ENCODE measurements around the gene NPC2.

Gene NPC2

GRCh38 chr14:74510959-74511409, 17.9 kb upstream of the NPC2 start:
- H3K9me3 Mint-ChIP-seq, result no peaks in the 10 kb centered on the region
- no peaks in the 10 kb centered on the region for H3K27me3 Mint-ChIP-seq (ENCODE audit: low read depth)

GRCh38 chr14:74510223-74510931, 17.3 kb upstream of the NPC2 start:
- H3K4me3 Mint-ChIP-seq, result no peak overlapping the region
- H3K27me3 Mint-ChIP-seq (ENCODE audit: low read depth), result no peaks in the 10 kb centered on the region
- no peak for TF ChIP-seq CTCF (IDR thresholded peaks at IDR 0.05; ENCODE audit: unreplicated experiment in 3 of 3)
- H3K4me1 Mint-ChIP-seq, result peaks cover 15% of the 10 kb centered on the region
- no peak overlapping the region for H3K27ac Mint-ChIP-seq
- H3K9me3 Mint-ChIP-seq, result no peaks in the 10 kb centered on the region
- H3K36me3 Mint-ChIP-seq (ENCODE audit: low read depth), result no peaks in the 10 kb centered on the region

More at GRCh38 chr14:74510959-74511409, 17.9 kb upstream of the NPC2 start:
- peaks cover 15% of the 10 kb centered on the region for H3K4me1 Mint-ChIP-seq
- no peak for TF ChIP-seq CTCF (IDR thresholded peaks at IDR 0.05; ENCODE audit: unreplicated experiment in 3 of 3)
- no peak overlapping the region for H3K4me3 Mint-ChIP-seq
- H3K27ac Mint-ChIP-seq, result no peak overlapping the region
- H3K36me3 Mint-ChIP-seq (ENCODE audit: low read depth), result no peaks in the 10 kb centered on the region

GRCh38 chr14:74509587-74510222, 16.6 kb upstream of the NPC2 start:
- H3K9me3 Mint-ChIP-seq, result no peaks in the 10 kb centered on the region
- no peak for TF ChIP-seq CTCF (IDR thresholded peaks at IDR 0.05; ENCODE audit: unreplicated experiment in 3 of 3)
- peaks cover 15% of the 10 kb centered on the region for H3K4me1 Mint-ChIP-seq
- H3K27me3 Mint-ChIP-seq (ENCODE audit: low read depth), result no peaks in the 10 kb centered on the region
- no peak overlapping the region for H3K27ac Mint-ChIP-seq
- H3K36me3 Mint-ChIP-seq (ENCODE audit: low read depth), result no peaks in the 10 kb centered on the region
- H3K4me3 Mint-ChIP-seq, result no peak overlapping the region

- Mint-ChIP-seq H3K4me3 (no peak overlapping the region), H3K27me3 (ENCODE audit: low read depth) (no peaks in the 10 kb centered on the region), H3K36me3 (ENCODE audit: low read depth) (no peaks in the 10 kb centered on the region), H3K9me3 (no peaks in the 10 kb centered on the region), H3K4me1 (peaks cover 15% of the 10 kb centered on the region), H3K27ac (no peak overlapping the region)
- no peak for TF ChIP-seq CTCF (IDR thresholded peaks at IDR 0.05; ENCODE audit: unreplicated experiment in 3 of 3)
Measured at GRCh38 chr14:74508844-74509428, 15.8 kb upstream of the NPC2 start.

- Mint-ChIP-seq H3K36me3 (ENCODE audit: low read depth) (no peaks in the 10 kb centered on the region), H3K9me3 (no peaks in the 10 kb centered on the region), H3K27me3 (ENCODE audit: low read depth) (no peaks in the 10 kb centered on the region), H3K4me3 (no peak overlapping the region), H3K4me1 (peaks cover 15% of the 10 kb centered on the region), H3K27ac (no peak overlapping the region)
- TF ChIP-seq CTCF (IDR thresholded peaks at IDR 0.05; ENCODE audit: unreplicated experiment in 3 of 3), result peak; percentile 25 to 29 (median 28)
Measured at GRCh38 chr14:74508292-74508731, 15.2 kb upstream of the NPC2 start.
